ENCODE data around the gene NSG1.
"Not testable (repeated sequence)": the region's sequence is repeated elsewhere in the genome, so short reads cannot be mapped to it uniquely, and the experiment has no call there.

The NSG1 gene

DNA sequence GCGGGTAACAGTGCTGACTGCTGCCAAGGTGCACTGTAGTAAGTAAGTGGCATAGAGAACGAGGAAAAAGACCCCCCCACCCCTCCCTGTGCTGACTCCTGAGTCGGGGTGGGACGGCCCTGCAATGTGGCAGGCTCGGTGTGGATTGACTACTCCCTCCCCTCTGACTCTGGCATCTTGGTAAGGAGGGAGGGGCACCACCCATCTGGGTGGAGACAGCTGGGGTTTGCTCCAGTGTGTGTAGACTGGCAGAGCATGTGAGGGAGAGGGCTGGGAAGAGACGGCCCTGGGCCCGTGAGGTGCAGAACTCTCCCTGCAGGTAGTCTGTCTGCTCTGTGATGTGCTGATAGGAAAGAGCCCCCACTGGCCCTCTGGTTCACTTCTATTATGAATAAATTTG is 31.0 kb downstream of the NSG1 start:
- no peak for DNase-seq

DNA sequence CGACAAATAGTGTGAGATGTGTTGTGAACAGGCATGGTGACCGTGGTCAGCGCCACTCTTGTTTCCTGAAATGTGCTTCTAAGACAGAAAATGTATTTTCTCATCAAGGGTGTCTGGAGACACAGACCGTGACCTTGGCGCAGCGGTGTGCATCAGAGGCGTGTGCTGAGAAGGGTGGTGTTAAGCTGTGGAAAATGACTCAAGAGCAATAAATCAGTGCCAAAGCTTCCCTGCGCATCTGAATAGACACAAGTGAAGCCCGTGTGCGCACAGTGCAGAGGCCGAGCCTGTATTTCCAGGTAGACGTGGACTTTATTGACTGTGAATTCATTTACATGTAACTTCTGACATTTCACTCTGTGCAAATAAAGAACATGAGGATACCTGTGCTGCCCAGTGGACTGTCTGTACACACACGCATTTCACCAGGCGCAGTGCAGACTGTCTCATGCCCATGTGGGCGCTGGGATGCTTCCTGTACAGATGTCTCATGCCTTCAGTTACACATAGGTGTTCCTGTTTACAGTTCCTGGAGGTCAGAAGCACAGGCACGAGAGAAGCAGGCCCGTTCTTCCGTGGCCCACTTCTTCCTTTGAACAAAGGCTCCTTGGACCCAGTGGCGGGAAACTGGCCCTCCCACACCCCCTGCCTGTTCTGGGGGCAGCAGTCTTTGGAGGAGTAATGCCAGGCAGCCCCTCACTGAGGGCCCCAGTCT is 31.9 kb downstream of the NSG1 start:
- DNase-seq, result no peak

DNA sequence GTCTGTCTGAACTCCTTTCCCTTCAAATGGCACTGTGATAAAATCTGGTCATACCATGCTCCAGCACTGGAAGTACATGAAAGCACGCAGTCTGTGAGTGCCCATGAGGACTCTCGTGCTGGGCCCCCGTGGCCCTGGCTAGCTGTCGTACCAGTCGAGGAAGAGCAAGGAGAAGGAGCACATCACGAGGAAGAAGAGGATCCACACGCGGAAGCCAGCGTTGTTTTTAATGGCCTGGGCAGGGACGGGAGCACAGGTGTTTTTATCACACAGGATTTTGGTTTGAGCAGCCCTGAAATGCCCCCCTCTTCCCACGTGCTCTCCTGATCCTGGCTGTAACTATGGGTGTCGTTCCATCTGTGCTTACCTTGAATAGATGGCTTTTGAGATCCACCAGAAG is 33.0 kb downstream of the NSG1 start:
- DNase-seq, result no peak

DNA sequence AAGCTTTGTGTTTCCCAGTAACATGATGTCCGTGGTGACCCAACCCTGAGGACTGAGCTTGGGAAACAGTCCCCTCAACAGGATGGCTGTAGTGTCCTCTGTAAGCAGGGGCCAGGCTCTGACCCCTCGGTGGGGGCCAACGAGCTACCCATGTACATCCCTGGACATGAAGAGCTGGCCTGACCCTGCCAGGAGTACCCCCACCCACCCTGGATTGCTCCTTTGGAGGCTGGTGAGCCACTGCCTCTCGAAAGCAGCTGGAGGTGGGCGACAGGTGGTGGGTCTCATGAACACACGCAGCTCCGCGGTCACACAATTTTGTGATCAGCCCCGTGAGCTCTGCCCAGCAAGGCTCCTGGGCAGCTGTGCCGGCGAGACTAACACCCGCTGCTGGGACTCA is 33.5 kb downstream of the NSG1 start:
- no peak for DNase-seq

DNA sequence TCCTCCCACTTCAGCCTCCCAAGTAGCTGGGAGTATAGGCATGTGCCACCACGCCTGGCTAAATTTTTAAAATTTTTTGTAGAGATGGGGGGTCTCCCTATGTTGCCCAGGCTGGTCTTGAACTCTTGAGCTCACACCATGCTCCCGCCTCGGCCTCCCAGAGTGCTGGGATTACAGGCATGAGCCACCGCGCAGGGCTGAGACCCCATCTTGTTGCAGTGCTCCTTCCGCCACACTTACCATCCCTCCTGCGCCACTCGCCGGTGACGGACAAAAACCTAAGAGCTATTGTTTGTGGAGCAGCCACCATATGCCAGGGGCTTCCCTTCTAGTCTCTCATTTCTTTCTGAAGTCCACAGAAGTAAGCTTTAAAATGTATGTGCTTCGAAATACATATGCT is 34.5 kb downstream of the NSG1 start:
- DNase-seq, result no peak

DNA sequence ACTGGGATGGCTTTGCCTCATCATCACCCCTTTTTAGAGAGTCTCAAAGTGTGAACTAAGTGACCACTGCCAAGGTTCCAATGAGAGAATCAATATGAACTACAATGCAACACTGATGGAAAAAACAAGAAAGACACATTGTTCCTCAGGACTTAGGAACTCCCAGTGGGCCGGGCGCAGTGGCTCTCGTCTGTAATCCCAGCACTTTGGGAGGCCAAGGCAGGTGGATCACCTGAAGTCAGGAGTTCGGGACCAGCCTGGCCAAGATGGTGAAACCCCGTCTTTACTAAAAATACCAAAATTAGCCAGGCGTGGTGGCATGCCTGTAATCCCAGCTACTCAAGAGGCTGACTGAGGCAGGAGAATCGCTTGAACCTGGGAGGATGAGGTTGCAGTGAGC is 35.2 kb downstream of the NSG1 start:
- DNase-seq, result not testable (repeated sequence)

DNA sequence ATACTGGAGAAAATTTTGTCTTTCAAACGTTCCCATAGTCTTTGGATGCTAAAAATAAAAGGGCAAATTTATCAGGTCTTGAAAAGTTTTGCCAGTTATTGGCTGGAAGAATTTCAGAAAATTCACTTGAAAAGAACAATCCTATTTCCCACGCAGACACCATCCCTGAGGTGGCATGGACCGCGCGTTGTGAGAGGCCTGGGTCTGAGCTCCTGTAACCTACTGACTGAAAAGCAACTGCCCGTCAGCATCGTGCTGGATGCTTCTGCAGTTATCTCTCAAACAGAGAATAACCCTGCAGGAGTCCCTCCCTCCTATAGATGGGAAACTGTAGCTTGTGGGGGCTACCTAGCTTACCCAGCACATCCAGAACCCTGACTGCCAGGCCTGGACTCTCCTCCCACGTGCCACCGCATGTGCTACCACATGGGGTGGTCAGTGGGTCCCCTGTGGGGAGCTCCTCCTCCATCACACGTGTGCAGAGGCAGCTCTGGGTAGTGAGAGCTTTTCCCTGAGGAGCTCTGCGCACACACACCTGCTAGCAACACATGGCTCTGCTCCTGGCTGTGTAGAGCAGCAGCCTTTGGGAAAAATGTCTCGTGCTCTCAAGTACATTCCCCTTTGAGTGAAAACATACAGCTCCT is 36.1 kb downstream of the NSG1 start:
- no peak for DNase-seq

DNA sequence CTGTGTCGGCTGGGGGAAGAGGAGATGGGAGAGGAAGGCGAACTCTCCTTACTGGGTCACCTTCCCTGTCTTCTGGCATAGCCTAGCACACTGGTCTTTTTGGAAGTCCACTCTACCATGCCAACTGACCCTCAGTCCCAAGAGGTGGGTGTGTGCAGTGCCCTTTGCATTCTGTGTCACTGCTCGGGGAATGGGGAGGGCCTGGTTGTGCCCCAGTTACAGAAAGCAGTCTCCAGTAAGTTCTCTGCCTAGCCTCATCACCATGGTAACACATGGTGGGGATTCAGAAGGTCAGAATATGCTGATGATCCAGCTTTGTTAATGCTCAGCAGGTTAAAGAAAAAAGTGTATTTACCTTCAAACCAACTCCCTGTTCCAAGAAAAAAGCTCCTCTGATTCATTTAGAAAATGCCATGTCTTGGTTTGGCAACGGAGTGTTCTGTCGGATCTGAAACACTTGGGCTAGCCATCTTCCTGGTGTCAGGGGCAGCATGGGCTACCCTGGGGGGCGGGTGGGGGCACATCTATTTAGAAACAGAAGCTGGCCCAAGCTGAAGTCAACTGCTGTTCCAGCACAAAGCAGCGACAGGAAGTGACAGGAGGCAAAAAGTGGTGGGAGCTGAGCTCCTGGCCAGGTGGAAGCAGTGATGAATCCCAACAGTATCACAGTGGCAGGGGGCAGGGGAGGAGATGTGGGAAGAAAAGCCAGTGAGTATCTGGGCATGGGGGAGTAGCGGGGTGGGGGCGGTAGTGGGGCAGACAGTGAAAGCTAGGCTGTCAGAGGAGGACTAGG is 37.0 kb downstream of the NSG1 start:
- DNase-seq, result no peak

DNA sequence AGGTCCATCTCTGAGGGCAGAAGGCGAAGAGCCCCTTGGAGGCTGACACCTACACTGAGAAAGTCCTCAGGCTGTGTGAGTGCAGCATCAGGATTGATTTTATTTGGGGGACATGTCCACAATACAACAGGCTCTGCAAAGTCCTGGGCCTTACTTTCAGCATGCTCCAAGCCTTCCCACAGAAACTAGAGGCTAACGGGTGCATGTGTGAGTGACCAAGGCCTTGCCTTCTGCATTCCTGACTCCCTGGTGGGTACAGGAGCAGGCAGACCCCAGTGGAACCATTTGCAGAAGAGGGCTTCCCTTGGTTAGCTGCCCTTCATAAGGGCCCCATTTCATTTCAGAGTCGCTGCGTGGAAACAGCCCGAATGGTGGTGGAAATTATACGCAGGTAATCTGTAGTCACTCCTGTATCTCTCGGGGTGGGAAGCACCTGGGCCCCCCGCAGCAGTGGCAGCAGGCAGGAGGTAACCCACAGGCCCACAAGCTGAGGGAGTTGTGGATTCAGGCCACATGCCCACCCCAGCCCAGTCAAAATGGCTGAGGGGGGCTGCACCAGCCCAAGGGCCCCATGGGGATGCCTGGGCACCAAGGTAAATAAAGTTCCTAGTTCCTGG is 37.7 kb downstream of the NSG1 start:
- no peak for DNase-seq

DNA sequence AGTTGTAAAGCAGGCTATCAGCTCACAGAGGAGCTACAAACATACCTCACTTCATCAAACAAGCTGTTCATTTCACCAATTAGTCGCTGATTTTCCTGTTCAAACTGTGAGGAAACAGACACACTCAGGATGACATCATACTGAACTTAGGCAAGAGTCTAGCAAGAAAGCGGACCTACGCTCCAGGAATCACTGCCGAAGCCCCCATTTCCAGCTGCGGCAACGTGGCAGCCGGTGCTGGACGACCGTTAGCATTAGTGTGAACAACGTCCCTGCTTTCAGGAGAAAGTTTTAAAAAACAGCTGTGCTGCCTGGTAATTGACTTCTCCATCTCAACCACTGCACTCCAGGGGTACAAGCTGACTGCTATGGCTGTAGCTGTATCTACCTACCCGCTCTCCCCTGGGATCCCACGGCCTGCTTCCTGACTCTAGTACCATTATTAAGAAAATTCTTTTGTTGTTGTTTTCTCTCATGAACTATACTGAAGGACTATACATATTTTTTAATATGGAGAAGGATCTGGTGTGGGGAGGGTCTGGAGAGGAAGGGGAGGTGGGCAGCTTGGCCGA is 38.3 kb downstream of the NSG1 start:
- no peak for DNase-seq

DNA sequence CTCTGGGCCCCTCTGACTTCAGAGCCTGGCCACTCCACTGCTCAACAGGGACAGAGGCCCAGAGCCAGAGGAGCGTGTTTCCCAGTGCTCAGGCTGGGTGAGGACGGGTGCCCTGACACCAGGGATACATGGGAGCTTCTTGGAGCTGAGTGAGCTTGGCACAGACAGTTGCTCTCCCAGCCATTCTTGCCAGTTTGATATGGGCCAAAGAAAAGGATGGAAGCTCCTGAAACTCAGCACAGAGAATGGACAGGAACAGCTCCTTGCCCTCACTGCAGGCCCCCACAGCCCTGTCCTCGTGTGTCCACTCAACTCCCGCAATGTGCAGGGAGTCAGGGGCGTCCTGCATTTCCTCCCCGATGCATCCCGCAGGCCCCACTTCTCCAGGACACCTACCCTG is 38.8 kb downstream of the NSG1 start:
- DNase-seq, result no peak

DNA sequence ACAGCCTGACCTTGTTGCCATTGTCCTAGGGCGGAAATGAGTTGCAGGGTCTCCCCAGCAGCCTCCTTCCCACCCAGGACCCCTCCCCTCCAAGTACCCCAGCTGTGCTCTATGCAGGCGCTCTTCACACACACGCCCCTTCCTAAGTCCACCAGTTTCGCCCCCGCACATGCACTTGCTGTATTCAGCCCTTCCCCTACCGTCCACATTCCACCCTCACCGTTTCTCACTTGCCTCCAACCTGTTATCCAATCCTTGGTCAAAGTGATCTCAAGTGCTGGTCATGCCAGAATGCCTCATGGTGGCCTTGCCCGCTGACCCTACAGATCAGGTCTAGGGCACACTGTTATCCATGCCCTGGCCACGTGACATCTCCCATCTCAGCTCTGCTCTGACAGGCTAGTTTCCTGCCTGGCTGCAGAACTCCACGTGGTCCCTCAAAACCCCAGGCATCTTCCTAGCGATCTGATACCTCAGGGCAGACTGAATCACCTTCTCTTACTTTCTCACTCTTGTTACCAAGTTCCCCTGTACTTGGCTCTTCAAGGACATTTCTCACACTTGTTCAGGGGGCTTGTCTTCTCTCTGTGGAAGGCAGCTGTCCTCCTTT is 39.7 kb downstream of the NSG1 start:
- DNase-seq, result no peak

DNA sequence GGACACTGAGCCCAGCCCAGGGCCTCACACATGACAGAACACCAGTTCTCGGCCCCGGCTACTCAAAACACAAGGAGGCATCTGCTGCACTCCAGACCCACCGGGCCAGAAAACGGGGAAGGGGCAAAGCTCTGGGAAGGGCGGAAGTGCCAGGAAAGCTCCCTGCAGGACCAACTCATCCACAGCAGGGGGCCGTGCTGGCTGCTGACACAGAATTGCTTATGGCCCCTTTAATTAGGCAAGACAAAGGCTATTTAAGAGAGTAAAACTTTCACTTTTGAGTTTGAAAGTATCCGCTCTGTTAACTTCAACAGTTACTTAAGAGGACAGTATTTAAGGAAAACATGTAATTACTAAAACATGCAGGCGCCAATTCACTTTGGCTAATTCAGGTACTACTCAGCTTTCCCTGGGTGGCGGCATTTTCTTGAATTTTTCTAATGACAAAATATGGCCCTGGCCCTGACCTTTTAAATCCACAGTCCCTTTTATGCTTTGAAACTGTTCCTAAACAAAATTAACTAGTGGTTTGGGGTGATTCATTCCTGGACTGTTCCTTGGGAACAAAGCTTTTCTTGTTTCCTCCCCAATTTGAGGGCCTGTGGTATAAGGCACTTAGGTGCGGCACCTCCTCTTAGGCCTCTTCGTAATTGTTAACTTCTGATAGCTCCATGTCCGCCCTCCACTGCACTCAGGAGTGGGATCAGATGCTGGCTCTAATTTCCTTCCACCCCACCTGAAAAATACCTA is 40.4 kb downstream of the NSG1 start:
- DNase-seq, result no peak

DNA sequence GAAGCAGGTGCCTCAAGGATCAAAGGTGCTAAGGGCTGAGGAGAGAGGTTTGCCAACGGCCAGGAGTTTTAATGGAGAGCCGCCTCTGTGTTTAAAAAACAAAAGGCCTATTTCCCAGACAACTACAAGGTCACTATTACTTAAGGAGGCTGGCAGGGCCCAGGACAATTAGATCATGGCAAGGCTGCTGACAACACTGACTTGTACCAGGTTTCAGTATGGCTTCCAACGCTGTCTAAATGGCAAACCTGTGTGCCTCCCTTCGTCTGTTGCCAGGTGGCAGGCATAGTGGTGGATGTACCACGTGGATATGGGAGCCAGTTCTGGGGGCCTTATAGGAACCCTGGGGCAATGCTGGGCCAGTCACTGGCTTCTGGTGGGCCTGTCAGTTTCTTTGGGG is 41.0 kb downstream of the NSG1 start:
- DNase-seq, result no peak

DNA sequence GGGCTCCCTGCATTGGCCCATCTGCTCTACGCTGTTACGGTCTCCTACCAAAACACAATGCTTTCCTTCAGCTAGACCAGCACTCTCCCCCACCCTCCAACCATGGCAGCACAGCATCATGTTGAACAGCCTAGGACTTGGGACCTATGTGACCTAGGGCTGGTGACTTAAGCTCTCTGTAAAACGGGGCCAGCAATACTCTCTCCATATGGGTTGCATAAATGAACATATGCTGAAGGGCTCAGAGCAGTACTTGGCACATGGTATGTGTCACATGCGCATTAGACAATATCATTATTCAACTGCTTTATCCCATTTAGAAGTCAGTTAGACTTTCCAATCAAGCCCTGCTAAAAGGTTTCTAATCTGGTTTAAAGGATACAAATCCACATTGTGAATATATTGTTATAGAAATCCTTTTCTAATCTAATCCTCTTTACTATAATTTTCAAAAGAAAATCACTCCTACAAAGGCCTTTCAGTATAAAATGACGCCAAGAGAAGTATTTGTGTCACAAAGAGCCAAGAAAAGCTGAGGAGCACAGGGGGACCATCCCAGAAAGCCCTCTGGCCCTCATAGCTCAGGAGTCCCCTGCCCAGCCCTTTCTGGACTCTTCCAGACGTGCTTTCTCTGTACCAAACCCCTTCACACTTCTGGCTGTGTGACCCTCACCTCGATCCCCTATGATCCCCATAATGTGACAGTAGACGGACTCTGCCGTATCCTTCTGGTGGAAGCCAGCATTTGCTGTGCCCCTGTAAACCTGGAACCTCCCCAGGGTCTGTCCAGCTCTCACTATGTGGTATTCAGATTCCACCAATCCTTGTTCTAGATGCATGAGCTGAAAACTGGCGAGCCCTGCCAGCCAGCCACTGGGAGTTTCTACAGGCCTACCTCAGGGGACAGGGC is 42.3 kb downstream of the NSG1 start:
- no peak for DNase-seq

DNA sequence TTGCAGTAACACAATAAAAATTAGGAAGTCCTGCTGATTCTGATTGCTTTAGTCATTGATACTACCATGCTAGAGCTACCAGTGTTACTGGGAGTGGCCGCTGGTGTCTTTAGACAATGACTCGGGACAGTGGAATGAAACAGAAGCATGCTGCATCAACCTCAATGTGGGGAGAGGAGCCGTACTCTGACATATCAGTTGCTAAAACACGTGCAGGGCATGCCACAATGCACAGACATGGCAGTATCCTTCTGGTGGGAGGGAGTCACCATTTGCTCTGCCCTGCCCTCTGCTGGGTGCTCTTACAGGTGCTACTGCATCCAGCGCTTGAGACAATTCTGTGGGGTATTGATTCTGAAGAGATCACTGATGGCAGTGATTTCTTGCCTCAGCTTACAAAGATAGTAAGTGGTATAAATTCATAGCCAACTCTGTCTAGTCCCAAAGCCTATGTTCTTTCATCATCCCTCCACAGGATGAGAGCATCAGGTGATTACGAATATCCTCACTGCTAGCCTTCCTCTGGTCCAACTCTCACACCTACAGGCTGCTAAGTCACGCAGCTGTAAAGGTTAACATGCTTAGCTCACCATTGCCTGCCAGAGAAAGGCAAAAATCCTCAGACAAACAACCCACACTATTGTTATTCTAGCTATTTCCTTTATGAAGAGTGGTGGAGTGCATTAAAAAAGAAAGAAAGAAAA is 43.7 kb downstream of the NSG1 start:
- DNase-seq, result no peak

DNA sequence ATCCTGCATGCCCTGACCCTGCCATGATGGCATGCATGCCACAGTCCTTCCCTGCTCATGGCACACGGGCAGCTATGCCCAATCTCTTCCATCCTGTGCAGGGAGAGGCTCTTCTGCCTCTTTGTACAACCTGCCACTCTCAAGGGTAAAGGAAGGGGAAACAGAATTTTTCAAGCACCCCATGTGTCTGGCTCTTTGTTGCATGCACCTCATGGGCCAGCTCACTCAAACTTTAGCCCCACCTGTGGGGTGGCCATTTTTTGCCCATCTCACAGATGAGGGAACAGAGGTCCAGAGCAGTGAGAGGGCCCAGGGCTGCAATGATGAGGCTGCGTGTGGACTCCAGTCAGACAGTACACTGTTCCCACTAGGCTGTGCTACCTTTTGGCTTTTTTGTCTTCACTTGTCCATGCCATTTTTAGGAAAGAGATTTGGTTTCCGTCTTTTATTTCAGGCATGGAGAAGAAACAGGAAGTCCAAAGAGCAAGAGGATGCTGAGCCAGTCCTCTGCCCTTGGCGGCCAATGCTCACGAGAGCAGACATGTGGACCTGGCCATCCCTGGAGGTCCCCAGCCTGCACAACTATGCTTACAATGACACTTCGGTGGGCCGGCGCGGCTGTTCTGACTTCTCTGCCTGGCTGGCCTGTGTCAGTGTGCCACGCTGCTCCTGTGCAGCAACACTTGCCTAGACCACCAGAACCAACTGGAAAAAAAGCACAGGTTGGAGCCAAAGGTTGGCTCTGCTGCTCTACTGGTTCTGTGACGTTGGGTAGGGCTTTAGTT is 45.6 kb downstream of the NSG1 start:
- DNase-seq, result no peak

DNA sequence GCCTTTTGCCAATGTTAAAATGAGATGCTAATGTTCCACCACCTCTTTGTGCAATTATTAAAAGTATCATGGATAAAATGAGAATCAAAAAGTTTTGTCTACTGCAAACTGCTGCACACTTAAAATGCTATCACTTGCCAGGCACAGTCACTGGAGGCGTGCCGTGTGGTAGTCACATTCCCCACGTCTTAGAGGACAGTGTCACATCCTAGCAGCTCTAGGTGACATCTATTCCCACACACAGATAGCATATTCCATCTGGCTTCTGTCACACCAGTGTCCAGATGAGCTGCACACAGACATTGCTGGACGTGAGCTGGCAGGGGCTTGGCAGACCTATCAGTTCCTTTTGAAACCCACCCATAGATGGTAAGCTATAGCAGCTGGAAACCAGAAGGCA is 47.0 kb downstream of the NSG1 start:
- no peak for DNase-seq

DNA sequence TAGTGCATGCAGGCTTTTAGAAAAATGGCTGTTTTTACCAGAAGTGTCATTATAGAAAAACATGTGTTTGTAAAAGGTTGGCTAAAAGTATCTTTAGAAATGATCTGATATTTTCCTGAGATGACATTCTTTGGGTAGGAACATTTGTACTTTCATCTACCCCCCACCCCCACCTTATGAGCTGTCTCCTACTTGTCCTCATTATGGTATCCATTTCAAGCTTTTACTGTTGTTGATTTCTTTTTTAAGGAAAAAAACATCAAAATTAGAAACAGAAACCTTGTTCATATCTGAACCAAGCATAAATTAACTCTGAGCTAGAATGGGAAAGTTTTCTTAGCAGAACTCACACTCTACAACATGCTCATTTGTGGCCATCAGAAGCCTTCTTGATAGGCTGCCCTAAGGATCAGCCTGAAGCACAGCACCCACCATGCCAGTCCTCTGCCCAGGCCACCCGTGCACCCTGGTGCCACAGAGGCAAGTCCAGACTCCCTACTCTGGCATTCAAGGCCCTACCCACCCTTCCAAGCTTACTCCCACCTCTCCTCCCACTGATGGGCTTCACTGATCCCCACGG is 49.4 kb downstream of the NSG1 start:
- DNase-seq, result no peak

All from GDM1 (cell line).